ENCODE data around the gene DCC.

Gene DCC

GRCh38 chr18:52700116-52700515, 360.1 kb downstream of the DCC start:
- no peak for DNase-seq (ENCODE audit: low read depth in 2 of 2)

- no peak for DNase-seq (ENCODE audit: low read depth in 2 of 2)
Measured at GRCh38 chr18:52700816-52701215, 360.8 kb downstream of the DCC start.

GRCh38 chr18:52701219-52701935, 361.4 kb downstream of the DCC start:
- DNase-seq (ENCODE audit: low read depth in 2 of 2): no peak

DNA sequence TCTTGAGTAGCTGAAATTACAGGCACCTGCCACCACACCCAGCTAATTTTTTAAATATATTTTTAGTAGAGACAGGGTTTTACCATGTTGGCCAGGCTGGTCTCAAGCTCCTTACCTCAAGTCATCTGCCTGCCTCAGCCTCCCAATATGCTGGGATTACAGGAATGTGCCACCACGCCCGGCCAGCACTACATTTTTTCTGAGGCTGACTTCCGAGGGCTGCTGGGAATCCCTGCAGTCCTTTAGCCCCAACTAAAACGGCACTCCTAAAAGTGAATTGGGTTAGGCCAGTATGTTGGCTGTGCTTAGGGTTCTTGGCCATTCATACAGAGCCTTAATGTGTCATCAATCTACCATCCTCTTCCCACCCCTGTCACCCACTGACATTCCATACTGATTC, 375.4 kb downstream of the DCC start:
- DNase-seq (ENCODE audit: low read depth in 2 of 2): no peak

DNA sequence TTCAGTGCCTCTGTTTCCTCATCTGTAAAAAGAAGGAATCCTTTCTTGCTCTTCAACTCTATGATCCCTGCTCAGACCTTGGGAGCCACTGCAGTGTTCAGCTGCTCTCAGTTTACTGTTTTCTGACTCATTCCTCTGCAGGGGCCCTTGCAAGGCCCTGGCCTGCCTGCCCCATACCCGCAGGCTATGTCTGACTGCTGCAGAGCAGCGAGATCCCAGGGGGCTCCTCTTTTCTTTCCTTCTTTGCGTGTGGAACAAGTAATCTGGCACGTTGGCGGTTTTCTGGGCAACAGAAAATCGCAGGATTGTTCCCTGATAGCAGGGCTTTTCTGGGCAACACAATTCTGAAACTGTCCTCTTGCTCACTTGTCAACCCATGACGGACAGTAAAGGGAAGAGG, 376.0 kb downstream of the DCC start:
- no peak for DNase-seq (ENCODE audit: low read depth in 2 of 2)

- no peak for DNase-seq (ENCODE audit: low read depth in 2 of 2)
Measured at GRCh38 chr18:52716973-52717372, 377.0 kb downstream of the DCC start.

DNA sequence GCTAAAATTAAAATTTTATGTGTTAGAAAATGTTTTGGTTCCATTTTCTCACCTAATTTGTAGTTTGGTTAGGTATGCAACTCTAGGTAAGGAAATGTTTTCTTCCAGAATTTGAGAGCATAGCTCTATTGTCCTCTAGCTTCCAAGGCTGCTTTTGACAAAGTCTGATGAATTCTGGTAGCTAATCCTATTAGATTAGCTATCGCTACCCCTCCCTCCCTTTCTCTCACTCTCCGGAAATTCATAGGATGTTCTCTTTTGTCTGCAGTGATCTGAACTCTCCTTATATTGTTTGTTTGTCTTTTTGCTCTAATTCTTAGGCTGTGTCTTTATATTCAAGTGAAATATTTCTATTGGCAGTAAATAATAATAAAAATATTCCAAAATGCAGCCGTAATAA, 382.9 kb downstream of the DCC start:
- no peak for DNase-seq (ENCODE audit: low read depth in 2 of 2)

GRCh38 chr18:52723550-52723970, 383.6 kb downstream of the DCC start:
- DNase-seq (ENCODE audit: low read depth in 2 of 2): no peak

GRCh38 chr18:52730972-52731619, 391.1 kb downstream of the DCC start:
- DNase-seq (ENCODE audit: low read depth in 2 of 2): no peak

- DNase-seq (ENCODE audit: low read depth in 2 of 2): no peak
Measured at GRCh38 chr18:52738946-52739345, 398.9 kb downstream of the DCC start.

DNA sequence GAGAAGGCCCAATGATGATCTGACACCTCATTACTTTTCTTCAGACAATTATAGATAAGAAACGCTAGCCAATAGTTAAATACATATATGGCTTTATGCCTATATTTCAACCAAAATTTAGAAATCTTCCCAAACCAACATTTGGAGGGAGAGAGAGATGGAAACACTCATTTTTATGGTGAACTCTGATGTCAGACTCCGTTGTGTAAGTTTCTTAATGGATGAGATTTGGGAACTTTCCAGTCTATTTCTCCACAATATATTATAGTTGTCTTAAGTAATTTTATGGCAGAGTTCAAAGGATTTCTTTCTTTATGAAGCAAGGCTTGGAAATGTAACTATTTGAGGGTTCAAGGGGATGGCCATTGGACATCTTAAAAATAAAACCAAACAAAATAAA, 407.0 kb downstream of the DCC start:
- no peak for DNase-seq (ENCODE audit: low read depth in 2 of 2)

DNA sequence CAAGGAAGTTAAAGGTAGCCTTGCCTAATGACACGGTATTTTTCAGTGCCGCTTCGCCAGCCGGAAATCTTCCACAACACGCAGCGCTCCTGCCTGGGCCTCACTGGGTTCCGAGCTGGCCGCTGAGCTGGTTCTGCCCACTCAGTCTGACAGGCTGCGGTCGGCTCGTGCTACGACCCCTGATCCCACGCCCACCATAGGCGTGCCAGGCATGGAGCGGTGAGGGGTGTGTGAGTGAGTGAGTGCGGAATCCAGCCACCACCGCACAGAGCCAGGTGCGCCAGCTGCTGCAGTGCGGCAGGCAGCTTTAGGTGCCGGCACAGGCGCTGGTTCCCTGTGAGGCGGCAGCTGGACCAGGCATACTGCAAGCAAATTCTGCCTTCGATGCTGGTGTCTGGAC, 407.9 kb downstream of the DCC start:
- no peak for DNase-seq (ENCODE audit: low read depth in 2 of 2)

DNA sequence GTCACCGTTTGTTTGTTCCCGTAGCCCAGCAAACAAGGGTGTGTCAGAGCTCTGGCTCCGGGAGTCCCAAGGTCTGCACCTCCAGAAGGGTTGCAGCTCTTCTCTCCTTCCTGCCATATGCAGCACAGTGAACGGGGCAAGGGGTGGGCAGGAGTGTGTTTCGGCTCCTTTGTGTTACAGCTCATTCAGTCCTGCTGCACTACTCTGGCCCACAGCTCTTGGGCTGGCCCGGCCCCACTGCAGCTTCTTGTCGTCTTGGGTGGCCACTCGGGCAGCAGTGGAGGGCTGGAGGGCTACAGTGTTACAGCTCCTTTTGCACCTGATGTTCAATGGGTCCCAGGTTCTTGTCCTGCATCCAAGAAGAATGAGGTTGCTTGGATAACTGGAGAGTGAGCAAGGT, 408.3 kb downstream of the DCC start:
- DNase-seq (ENCODE audit: low read depth in 2 of 2): no peak

DNA sequence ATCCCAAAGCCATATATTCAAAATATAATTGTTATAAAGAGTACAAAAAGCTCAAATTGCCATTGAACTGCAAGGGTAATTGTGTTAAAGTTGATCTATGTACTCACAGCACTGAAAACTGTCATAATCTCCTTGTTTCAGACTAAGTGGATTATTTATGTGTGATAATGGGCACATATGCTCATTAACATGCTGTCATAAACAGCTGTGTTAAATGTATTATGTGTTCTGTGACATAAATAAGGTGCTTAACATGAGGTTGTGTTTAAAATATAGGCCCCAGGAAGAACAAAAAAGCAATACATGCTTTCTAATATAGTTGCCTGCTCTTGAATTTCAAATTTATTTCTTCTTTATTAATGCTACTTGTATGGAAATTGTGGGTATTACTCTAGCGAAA, 409.5 kb downstream of the DCC start:
- DNase-seq (ENCODE audit: low read depth in 2 of 2): no peak

GRCh38 chr18:52750995-52751394, 411.0 kb downstream of the DCC start:
- no peak for DNase-seq (ENCODE audit: low read depth in 2 of 2)

DNA sequence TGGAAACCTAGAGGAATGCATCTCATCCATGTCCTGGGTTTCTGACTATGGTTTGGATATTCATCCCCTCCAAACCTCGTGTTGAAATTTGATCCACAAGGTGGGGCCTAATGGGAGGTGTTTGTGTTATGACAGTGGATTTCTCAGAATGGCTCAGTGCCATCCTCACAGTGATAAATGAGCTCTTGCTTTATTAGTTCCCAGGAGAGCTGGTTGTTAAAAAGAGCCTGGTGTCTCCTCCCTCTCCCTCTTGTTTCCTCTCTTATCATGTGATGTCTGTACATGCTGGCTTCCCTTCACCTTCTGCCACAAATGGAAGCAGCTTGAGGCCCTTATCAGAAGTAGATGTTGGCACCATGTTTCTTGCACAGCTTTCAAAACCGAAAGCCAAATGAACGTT, 424.3 kb downstream of the DCC start:
- no peak for DNase-seq (ENCODE audit: low read depth in 2 of 2)

DNA sequence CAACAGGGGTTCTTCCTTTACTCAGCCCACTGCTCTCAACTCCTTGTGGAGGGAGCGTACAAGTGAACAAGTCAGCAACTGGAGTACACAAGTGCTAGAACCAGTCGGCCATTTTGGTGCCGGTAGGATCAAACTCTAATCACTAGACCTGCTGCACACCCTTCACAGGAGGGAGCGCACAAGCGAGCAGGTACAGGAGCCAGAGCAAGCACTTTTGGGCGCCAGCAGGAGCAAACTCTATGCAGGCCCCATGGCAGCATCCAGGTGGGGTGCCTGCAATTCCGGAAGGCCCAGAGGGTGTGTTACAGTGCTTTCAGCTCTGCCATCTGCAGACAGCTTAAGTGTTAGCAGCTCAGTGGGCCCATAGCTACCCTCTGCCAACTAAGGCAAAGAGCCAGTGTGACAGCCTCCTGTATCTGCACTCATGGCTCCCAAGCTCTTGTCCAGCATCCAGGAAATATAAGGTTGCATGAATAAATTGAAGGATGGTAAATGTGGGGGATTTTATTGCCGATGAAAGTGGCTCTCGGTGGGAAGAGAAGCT, 426.1 kb downstream of the DCC start:
- no peak for DNase-seq (ENCODE audit: low read depth in 2 of 2)

- DNase-seq (ENCODE audit: low read depth in 2 of 2): no peak
Measured at GRCh38 chr18:52781113-52781512, 441.1 kb downstream of the DCC start.

DNA sequence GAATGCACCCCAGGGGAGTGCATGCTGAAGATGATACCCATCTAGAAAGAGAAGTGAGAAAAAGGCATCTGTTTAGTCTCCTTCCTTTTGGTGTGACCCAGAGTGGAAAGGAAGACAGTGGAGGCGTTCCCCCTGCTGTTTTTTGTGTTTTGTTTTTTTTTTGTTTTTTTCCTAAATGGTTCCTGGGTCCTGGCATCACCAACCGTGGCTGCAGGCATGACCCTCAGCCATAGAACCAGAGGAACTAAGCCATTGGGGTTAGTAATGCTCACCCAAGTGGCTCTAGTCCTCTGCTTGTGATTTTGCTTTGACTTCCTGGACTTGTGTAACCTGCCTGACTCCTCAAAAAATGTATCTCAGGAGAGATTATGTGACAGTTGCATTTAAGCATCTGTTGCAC, 451.3 kb downstream of the DCC start:
- no peak for DNase-seq (ENCODE audit: low read depth in 2 of 2)

GRCh38 chr18:52812834-52813233, 472.8 kb downstream of the DCC start:
- no peak for DNase-seq (ENCODE audit: low read depth in 2 of 2)

GRCh38 chr18:52813635-52814416, 473.8 kb downstream of the DCC start:
- no peak for DNase-seq (ENCODE audit: low read depth in 2 of 2)

- DNase-seq (ENCODE audit: low read depth in 2 of 2): no peak
Measured at GRCh38 chr18:52815651-52816050, 475.7 kb downstream of the DCC start.

- no peak for DNase-seq (ENCODE audit: low read depth in 2 of 2)
Measured at GRCh38 chr18:52816121-52816520, 476.1 kb downstream of the DCC start.
